GM12891 (cell line): ENCODE data around the gene STRN.

Source experiments
- PAX5 ChIP-seq: IDR thresholded peaks from 2 replicates; pipeline ENCODE4 v1.6.1; 2011; ENCODE audit warnings: low read length, moderate library complexity, mild to moderate bottlenecking; ENCODE audit not compliant: insufficient read depth, severe bottlenecking
- POLR2A ChIP-seq: IDR thresholded peaks from 2 replicates; pipeline ENCODE4 v1.6.1; 2011; ENCODE audit warnings: low read depth, low read length, control low read depth
- POLR2AphosphoS5 ChIP-seq: IDR thresholded peaks from 2 replicates; pipeline ENCODE4 v1.6.1; 2011; ENCODE audit warnings: low read depth, low read length, control low read depth
- SPI1 ChIP-seq: IDR thresholded peaks from 2 replicates; pipeline ENCODE4 v1.6.1; 2011; ENCODE audit warnings: low read depth, low read length, control low read depth
- TAF1 ChIP-seq: IDR thresholded peaks from 2 replicates; pipeline ENCODE4 v1.6.1; 2011; ENCODE audit warnings: low read depth, low read length, control low read depth

DNA sequence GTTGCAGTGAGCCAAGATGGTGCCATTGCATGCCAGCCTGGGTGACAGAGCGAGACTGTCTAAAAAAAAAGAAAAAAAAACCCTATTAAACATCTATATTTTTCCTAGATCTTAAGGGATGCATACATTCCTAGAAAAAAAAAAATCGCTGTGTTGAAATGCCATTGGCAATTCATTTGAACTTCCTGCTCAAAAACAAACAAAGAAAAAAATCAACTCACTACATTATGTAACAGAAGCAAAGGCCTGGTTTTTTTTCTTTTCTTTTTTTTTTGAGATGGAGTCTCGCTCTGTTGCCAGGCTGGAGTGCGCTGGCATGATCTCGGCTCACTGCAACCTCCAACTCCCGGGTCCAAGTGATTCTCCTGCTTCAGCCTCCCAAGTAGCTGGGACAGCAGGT lies 21.7 kb upstream of the STRN start:
- no peak for TF ChIP-seq PAX5
- TF ChIP-seq POLR2A = no peak
- TF ChIP-seq POLR2AphosphoS5 = no peak
- no peak for TF ChIP-seq TAF1
- no peak for TF ChIP-seq SPI1
